Activated CD4-positive, CD25-positive, alpha-beta regulatory T cell treated with anti-CD3 and anti-CD28 coated beads, Interleukin-2, amount 50 U/mL, for 72 hours (primary cell): ENCODE results near the gene NSL1.
"Not testable (repeated sequence)": the region's sequence is repeated elsewhere in the genome, so short reads cannot be mapped to it uniquely, and the experiment has no call there.

Experiments used
- DNase-seq: peaks from one replicate; pipeline ENCODE4 v3.0.0; 2021

NSL1 gene

DNA sequence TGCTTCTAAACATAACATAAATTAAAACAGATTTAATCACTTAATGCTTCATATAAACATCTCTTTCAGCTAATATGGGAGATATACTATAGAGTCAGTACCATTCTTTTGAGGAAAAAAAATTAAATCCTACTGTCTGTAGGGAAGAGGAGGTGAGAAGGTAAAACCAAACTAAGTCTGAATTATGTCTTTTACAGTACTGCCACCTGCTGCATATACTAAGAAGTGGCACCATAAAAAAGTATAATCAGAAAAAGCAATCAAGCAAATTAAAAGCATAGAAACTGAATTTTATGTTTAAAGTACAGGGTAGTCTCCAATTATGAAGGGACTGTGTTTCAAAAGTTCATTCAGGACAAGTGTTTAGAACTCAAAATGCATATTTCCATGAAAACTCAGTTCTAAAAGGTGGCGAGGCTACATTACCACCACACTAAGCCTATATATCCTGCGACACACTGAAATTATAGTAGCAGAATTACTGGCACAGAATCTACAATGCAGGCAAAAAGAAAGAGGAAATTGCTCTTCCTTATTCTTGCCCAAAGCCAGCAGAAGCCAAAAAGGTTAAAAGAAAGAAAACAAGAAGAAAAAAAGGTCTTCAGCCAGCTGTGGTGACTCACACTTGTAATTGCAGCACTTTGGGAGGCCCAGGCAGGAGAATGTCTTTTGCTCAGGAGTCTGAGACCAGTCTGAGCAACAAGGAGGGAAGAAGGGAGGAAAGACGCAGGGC is 9.0 kb downstream of the NSL1 start:
- DNase-seq = no peak

DNA sequence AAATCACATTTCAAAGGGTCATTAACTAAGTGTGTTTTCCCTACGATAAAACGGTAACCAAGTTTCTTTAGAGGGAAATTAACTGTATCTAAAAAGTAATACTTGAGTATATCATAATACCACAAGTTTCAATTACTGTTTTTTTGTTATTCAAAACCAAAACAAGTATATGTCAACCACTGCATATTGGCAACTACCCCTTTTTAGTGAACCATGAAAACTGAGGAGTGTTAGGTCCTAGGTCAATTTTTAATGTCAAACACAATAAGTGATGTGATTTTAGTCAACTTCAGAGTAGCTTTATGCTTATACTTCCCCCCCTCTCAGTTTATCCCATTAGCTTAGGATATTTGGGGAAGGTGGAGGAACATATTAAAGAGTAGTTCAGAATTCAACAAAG is 10.4 kb downstream of the NSL1 start:
- DNase-seq = no peak

DNA sequence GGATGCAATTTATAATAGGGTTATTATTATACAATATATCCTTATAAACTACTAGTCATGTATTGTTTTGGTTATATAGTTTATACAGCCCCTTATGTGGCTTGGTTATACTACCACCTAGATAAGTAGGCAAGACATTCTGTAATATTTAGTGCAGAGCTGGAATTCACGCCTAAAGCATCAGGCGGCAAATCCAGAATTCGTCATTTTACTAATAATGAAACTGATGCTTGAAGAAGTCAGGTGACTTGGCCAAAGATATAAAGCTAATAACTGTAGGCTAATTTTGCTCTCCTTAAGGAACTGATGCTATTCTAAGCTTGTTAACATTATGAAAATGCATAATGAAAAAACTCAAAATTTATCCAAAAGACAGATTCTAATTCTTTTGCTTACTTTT is 10.8 kb downstream of the NSL1 start:
- no peak for DNase-seq

DNA sequence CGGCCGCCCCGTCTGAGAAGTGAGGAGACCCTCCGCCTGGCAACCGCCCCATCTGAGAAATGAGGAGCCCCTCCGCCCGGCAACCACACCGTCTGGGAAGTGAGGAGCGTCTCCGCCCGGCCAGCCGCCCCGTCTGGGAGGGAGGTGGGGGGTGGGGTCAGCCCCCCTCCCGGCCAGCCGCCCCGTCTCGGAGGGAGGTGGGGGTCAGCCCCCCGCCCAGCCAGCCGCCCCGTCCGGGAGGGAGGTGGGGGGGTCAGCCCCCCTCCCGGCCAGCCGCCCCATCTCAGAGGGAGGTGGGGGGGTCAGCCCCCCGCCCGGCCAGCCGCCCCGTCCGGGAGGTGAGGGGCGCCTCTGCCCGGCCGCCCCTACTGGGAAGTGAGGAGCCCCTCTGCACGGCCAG is 12.5 kb downstream of the NSL1 start:
- DNase-seq = not testable (repeated sequence)

DNA sequence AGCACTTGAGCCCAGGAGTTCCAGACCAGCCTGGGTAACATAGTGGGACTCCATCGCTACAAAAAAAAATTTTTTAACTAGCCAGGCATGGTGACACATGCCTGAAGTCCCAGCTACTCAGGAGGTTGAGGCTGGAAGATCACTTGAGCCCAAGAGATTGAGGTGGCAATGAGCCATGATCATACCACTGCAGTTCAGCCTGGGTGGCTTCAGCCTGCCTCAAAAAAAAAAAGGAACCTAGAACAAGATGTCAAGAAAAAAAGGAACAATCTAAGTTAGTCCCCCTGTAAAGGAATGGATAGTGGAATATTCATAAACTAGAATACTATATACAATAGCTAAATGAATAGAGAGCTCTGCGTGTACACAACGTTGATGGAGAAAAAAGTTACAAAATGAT is 14.4 kb downstream of the NSL1 start:
- DNase-seq = no peak

DNA sequence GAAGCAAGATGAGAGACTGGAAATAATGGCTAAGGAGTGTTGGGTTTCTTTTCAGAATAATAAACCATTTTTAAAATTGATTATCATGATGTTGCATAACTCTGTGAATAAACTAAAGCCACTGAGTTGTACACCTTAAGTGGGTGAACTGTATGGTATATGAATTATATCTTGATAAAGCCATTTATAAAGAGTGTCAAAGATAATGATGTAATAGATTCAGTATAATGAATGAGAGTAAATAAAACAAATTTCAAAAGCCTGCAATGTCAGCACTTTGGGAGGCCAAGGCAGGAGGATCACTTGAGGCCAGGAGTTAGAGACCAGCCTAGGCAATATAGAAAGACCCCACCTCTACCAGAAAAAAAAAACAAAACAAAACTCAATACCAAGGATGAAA is 16.3 kb downstream of the NSL1 start:
- DNase-seq = no peak

DNA sequence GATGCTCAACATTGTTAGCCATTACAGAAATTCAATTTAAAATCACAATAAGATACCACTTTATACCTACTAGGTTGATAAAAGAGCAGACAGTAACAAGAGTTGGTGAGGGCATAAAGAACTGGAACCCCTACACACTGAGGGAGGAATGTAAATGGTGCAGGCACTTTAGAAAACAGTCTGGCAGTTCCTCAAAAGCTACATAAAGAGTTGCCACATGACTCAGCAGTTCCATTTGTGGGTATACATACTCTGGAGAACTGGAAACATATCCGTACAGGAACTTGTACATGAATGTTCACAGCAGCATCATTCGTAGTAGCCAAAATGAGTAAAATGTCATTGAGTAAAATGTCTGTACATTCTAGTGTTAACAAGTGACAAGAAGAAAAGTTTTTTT is 17.0 kb downstream of the NSL1 start:
- no peak for DNase-seq

DNA sequence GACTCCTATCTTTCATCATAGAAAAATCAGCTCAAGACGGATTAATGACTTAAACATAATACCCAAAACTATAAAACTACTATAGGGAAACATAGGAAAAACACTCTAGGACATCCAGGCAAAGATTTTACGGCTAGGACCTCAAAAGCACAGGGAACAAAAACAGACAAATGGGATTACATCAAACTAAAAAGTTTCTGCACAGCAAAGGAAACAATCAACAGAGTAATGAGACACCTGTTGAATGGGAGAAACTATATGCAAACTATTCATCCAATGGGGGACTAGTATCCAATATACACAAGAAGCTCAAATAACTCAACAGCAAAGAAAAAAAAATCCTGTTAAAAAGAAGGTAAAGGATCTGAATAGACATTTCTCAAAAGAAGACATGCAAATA is 18.6 kb downstream of the NSL1 start:
- DNase-seq = no peak

DNA sequence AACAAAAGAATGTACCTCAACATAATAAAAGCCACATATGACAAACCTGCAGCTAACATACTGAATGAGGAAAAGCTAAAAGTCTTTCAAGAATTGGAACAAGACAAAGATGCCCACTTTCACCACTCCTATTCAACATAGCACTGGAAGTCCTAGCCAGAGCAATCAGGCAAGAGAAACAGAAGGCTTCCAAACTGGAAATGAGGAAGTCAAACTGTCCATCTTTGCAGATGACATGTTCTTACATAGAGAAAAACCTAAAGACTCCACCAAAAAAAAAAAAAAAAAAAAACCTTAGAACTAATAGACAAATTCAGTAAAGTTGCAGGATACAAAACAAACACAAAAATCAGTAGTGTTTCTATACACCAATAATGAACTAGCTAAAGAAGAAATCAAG is 20.2 kb downstream of the NSL1 start:
- no peak for DNase-seq

DNA sequence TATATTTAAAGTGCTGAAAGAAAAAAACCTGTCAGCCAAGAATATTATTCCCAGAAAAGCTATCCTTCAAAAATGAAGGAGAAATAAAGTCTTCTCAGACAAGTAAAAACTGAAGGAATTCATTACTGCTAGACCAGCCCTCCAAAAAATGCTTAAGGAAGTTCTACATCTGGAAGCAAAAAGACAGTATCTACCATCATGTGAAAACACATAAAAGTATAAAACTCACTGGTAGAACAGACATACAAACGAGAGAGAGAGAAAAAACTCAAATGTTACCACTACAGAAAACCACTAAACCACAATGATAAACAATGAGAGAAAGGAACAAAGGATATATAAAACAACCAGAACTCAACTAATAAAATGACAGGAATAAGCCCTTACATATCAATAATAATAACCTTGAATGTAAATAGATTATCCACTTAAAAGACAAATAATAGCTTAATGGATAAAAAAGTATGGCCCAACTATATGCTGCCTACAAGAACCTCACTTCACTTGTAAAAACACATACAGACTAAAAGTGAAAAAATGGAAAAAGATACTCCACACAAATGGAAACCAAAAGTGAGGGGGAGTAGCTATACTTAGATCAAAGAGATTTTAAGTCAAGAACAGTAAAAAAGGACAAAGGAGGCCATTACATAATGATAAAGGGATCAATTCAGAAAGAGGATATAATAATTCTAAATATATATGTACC is 22.0 kb downstream of the NSL1 start:
- no peak for DNase-seq

DNA sequence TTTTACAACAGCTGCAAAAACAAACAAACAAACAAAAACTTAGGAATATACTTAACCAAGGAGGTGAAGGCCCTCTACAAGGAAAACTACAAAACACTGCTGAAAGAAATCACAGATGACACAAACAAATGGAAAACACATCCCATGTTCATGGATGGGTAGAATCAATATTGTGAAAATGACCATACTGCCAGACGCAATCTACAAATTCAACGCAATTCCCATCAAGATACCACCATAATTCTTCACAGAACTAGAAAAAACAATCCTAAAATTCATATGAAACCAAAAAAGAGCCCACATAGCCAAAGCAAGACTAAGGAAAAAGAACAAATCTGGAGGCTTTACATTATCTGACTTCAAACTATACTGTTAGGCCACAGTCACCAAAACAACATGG is 24.8 kb downstream of the NSL1 start:
- not testable (repeated sequence) for DNase-seq

DNA sequence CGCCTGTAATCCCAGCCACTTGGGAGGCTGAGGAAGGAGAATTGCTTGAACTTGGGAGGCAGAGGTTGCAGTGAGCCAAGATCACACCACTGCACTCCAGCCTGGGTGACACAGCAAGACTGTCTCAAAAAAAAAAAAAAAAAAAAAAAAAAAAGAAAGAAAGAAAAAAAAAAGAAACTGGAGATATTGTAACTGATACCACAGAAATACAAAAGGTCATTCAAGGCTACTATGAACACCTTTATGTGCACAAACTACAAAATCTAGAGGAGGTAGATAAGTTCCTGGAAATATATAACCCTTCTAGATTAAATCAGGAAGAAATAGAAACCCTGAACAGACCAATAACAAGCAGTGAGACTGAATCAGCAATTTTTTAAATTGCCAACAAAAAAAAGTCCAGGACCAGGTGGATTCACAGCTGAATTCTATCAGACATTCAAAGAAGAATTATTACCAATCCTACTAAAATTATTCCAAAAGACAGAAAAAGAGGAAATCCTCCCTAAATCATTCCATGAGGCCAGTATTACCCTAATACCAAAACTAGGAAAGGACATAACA is 26.8 kb downstream of the NSL1 start:
- DNase-seq = not testable (repeated sequence)

DNA sequence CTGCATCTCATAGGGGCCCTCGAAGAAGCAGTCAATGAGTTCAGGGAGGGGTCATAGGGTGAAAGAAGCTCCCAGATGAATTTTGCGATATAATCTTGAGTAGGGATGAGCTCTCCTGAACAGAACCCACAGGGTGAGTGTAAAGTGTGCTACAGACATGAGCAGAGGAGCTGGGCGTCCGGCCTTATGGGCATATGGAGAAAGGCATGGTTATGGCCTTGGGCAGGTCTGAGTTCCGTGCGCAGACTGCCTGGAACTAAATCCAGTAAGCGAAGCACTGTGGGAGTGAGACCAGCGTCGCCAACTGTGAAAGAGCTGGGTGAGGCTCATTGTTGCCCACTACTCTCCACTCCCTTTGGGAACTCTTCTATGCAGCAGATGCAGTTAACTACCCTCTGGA is 28.7 kb downstream of the NSL1 start:
- no peak for DNase-seq

DNA sequence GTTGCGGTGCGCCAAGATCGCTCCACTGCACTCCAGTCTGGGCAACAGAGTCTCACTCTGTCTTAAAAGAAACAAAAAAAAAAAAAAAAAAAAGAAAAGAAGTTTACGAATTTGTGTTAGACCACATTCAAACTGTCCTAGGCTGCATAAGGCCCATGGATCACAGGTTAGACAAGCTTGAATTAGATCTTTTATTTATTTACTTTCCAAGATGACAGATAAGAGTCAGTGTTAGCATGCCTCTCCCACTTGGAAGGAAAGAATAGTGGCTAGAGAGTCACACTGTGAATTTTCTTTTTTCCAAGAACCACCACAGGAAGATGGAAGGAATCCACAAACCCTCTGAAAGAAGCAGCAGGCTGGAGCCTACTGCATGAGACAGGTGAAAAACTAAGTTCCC is 29.3 kb downstream of the NSL1 start:
- no peak for DNase-seq

DNA sequence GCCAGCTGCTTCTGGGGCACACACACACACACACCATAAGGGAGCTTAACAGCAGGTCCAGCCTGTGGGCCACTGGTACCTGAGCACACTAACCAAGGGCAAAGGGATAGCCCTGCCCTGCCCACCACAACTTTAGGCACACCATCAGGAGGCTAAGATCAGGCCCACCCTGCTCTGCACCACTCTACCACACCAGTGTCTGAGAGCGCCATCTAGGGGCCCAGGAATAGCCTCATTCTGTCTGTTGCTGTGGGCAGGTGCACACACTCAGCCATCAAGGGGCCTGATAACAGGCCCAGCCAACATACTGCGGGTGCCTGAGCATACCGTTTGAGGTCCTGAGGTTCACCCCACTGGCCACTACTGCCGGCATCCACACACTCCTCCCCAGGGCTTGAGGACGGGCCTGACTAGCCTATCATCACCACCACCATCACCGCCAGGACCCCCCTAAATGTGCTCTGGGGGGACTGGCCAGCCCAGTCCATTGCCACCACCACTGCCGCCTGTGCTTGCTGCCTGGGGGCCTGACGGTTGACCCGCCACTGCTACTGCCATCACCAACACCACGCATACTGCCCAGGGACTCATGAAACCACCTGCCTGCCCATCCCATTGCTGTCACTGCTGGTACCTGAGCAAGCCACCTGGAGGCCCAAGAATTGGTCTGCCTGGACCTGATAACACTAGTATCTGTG is 31.3 kb downstream of the NSL1 start:
- no peak for DNase-seq

DNA sequence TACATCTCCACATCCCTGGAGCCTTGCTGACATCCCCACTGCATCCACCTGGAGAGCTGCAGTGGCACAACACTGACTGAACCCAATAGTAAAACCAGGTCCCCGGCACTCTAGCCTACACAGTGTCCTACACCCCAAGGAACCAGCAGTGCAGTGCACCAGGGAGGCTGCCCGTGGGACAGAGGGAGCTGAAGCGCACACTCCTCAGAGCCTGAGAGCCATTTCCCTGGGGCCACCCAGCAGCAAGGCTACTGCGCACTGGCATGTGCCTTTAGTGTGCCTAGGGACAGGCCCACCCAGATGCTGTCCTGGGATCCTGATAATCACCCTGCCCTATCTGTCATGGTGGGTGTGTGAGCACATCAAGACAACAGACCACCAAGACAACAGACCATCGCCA is 31.9 kb downstream of the NSL1 start:
- no peak for DNase-seq

DNA sequence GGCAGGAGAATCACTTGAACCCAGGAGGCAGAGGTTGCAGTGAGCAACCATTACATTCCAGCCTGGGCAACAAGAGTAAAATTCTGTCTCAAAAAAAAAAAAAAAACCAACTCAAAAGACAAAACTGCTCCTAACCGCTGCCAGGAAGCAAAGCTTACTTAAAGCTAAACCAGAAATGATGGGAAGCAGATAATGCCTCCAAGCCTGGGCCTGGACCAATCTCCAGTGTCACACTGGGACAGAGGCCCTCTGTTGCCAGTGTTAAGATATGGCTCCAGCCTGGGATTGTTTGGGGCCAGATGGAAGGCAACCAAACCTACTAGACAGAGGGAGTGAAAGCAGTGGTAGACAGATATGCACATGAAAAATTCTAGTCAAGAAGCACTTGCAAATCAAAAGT is 36.9 kb downstream of the NSL1 start:
- no peak for DNase-seq

DNA sequence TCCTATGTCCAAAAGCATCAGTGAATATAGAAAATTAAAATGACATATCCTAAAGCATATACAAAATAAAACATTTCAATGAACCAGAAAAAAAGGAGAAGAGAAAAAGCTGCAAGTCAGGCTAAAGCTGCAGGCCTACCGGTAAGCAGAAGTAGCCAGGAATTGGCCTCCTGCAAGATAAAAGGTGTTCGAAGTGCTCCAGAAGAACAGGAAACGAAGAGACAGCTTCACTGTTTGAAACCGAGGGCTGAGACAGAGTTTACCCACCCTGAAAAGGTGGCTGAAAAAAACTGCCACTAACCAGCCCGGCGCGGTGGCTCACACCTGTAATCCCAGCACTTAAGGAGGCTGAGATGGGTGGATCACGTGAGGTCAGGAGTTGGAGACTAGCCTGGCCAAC is 37.4 kb downstream of the NSL1 start:
- no peak for DNase-seq

DNA sequence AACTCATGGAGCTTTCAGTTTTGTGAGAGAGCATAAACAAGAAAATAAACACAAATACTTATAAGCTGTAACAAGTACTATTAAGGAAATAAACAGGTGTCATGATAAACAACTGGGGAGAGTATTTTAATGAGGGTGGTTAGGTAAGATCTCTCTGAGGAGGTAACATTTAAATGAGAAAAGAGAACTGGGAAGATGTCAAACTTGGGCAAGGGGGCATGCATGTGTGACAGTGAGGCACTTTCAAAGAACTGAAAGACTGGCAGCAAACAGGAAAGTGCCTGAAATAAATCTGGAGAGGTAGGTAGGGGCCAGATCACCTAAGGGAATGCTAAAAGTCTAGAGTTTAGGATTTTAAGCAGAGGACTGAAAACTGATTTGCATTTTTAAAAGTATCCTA is 37.8 kb downstream of the NSL1 start:
- DNase-seq = no peak

DNA sequence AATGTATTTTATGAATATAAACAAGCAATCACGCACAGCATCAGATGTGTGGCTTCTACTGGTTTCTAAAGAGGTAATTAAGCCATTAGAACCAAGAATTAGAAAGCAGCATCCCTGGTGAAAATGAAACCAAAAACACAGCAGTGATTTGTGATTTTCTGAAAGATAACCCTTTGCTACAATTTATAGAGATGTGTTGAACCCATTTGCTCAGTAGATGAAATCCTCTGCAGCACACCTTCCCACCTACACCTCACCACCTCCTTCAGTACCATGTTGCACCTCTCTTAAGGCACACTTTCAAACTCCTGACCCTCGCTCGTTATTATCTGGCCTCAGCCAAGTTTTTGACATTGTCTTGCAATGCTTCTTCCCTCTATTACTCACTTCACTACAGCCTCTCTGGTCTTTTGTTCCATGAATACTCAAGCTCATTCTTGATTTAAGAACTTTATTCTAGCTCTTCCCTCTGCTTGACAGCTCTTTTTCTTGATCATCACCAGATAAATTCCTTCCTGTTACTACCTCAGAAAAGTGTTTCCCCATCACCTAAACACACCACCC is 38.6 kb downstream of the NSL1 start:
- no peak for DNase-seq

DNA sequence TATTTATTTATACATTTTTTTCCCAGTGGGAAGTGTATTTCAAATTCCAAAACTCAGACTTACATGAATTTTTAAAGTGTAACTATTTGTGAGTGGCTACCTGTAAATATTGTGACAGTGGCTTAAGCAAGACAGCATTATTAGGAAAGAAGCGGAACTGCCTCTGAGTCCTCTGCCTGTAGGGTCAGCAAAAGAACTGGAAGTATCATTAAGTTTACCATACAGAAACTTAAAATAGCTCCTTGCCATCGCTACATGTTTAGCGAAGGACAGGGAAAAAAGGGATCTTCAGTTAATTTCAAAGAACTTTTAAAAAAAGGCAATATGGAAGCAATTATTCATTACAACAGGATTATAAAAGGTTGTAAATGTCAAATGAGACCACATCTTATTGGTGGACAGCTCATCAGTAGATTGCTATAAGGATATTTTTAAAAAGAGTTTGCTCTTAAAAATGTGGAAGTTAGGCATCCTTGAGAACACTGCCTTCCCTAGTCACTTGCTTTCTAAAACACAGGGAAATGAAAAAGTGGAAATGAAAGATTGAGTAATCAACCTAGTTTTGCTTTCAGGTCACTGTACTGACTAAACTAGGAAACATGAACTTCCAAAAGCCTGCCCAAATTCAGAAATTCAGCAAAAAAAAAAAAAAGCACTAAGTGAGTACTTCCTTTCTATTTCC is 39.2 kb downstream of the NSL1 start:
- no peak for DNase-seq

DNA sequence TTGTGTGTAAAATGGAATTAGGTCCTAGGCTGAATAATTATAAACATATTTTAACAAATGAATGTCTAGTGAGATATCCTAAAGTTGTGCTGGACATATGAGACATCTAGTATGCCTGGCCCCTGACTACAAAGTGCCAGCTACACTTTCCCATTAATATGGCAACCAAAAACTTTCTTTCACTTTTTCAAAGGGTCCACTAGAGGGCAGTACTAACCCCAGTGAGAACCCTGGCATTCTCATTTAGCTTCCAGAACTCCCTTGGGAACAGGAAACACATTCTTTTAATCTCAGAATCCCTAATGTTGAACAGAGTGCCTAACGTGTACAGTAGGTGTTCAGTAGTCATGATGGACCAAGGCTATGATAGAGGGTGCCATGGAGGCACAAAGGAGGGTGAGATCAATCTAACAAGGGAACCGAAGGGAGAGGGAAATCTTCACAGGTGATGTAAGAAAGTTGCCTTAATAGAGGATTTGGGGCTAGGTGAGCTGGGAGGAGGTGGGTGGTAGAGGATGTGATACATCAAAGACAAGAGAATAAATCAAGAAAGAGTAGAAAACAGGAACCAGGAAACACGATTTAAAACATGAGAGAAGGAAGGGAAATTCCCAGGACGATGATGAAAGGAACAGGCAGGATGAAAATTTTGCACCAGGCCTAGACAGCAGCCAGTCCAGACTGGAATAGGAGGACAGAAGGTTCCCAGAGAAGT is 41.6 kb downstream of the NSL1 start:
- DNase-seq = no peak
